H1 (cell line): ENCODE results near the gene OR11H7. TPM values are rescaled to one million over a fixed set of nuclear protein-coding genes. Genes with fewer than 3 reads are reported as not detected.

Experiments used
- CTCF ChIA-PET: fragments of 300-600 bp; sonication (Branson Sonifier 250); formaldehyde crosslinking; loops from one replicate; lab custom pipeline; 2021; ENCODE audit not compliant: partially characterized antibody; lab: Charles Lee
- POLR2A ChIA-PET: fragments of 300-600 bp; sonication (Branson Sonifier 250); formaldehyde crosslinking; loops from one replicate; lab custom pipeline; 2021; ENCODE audit warnings: inconsistent platforms; ENCODE audit not compliant: partially characterized antibody; lab: Charles Lee
- DNase-seq, 2 experiments: peaks; one replicate each; pipeline versions ENCODE4 v3.0.0 to v3.0.0-alpha.2; 2010 to 2022; ENCODE audit warnings: low spot score in 2 of 2, low read depth in 1 of 2, mixed read lengths in 1 of 2
- FAIRE-seq: peaks from 2 replicates; lab custom pipeline; 2011; peaks lifted over from hg19 to GRCh38; lab: Jason Lieb, UNC
- H2AFZ ChIP-seq: 2 replicates; pipeline ENCODE4 v1.8.1; 2012; ENCODE audit warnings: low read length, inconsistent platforms
- H2AK5ac ChIP-seq: 2 replicates; pipeline ENCODE4 v1.6.1; 2013; ENCODE audit warnings: low read depth, low read length
- H2BK120ac ChIP-seq: replicated peaks from 2 replicates; pipeline ENCODE3; 2013; ENCODE audit warnings: low read depth, low read length, inconsistent platforms
- H2BK12ac ChIP-seq: 2 replicates; pipeline ENCODE4 v1.6.1; 2013; ENCODE audit warnings: low read depth, low read length
- H2BK15ac ChIP-seq: 2 replicates; pipeline ENCODE4 v1.6.1; 2013; ENCODE audit warnings: low read length
- H2BK20ac ChIP-seq: 2 replicates; pipeline ENCODE4 v1.6.1; 2013; ENCODE audit warnings: low read length
- H2BK5ac ChIP-seq: 2 replicates; pipeline ENCODE4 v1.6.1; 2013; ENCODE audit warnings: low read depth, low read length
- H3K14ac ChIP-seq: 2 replicates; pipeline ENCODE4 v1.6.1; 2013; ENCODE audit warnings: inconsistent platforms; ENCODE audit not compliant: insufficient read length
- H3K18ac ChIP-seq: 2 replicates; pipeline ENCODE4 v1.6.1; 2013; ENCODE audit warnings: low read length; ENCODE audit errors: extremely low read depth
- H3K23ac ChIP-seq: 2 replicates; pipeline ENCODE4 v1.6.1; 2013; ENCODE audit warnings: inconsistent platforms; ENCODE audit not compliant: insufficient read length
- H3K23me2 ChIP-seq: 2 replicates; pipeline ENCODE4 v1.6.1; 2013; ENCODE audit warnings: low read depth, low read length
- H3K27ac ChIP-seq: 2 replicates; pipeline ENCODE4 v1.6.1; 2011; ENCODE audit warnings: low read depth, low read length, inconsistent platforms
- H3K27me3 ChIP-seq, 4 experiments: replicated peaks in 1 of 4; 1 replicate in 1 of 4; 2 replicates in 3 of 4; pipeline versions ENCODE4 v1.6.1 to v1.8.1; 2011 to 2013; ENCODE audit warnings: low read length in 3 of 4, mild to moderate bottlenecking in 3 of 4, inconsistent platforms in 2 of 4, mixed read lengths in 2 of 4, moderate library complexity in 1 of 4; ENCODE audit not compliant: control insufficient read depth in 3 of 4, insufficient read depth in 3 of 4; ENCODE audit errors: extremely low read depth in 1 of 4
- H3K36me3 ChIP-seq, 4 experiments: 2 replicates each; pipeline versions ENCODE4 v1.6.1 to v1.8.1; 2011 to 2013; ENCODE audit warnings: mild to moderate bottlenecking in 4 of 4, low read length in 3 of 4, moderate library complexity in 2 of 4, control low read depth in 1 of 4, inconsistent platforms in 1 of 4; ENCODE audit not compliant: insufficient read depth in 4 of 4, control insufficient read depth in 2 of 4
- H3K4ac ChIP-seq: replicated peaks from 2 replicates; pipeline ENCODE3; 2013; ENCODE audit warnings: low read length, low read depth, mixed read lengths, inconsistent platforms; ENCODE audit not compliant: insufficient read length
- H3K4me1 ChIP-seq, 4 experiments: replicated peaks in 1 of 4; 1 replicate in 1 of 4; 2 replicates in 3 of 4; pipeline versions ENCODE4 v1.6.1 to v1.8.1; 2011 to 2013; ENCODE audit warnings: low read length in 3 of 4, inconsistent platforms in 2 of 4, mixed read lengths in 1 of 4; ENCODE audit not compliant: insufficient read depth in 4 of 4, control insufficient read depth in 3 of 4
- H3K4me2 ChIP-seq, 2 experiments: 2 replicates each; pipeline versions ENCODE4 v1.6.1 to v1.8.1; 2011 to 2013; ENCODE audit warnings: low read depth in 2 of 2, low read length in 2 of 2, control low read depth in 1 of 2, inconsistent platforms in 1 of 2, mild to moderate bottlenecking in 1 of 2; ENCODE audit not compliant: insufficient read depth in 1 of 2
- H3K4me3 ChIP-seq, 4 experiments: fragments of 200-600, 300-600 bp in 1 of 4; sonication (generic), shearing (Covaris generic), sonication (Bioruptor Twin) in 1 of 4; 2 replicates each; pipeline versions ENCODE4 v1.5.1 to v1.8.1; 2011 to 2016; ENCODE audit warnings: low read length in 4 of 4, low read depth in 3 of 4, control low read depth in 2 of 4, inconsistent platforms in 2 of 4, mild to moderate bottlenecking in 2 of 4, mixed read lengths in 1 of 4, moderate library complexity in 1 of 4; ENCODE audit not compliant: insufficient read depth in 2 of 4; ENCODE audit errors: extremely low read depth in 1 of 4
- H3K56ac ChIP-seq: replicated peaks from 2 replicates; pipeline ENCODE3; 2013; ENCODE audit warnings: low read depth, mild to moderate bottlenecking, mixed read lengths, low read length, inconsistent platforms; ENCODE audit not compliant: insufficient read length
- H3K79me1 ChIP-seq: 2 replicates; pipeline ENCODE4 v1.6.1; 2013; ENCODE audit warnings: low read depth, low read length, control low read depth
- H3K79me2 ChIP-seq, 2 experiments: 2 replicates each; pipeline versions ENCODE4 v1.6.1 to v1.8.1; 2012 to 2013; ENCODE audit warnings: low read length in 2 of 2, mild to moderate bottlenecking in 2 of 2, inconsistent platforms in 1 of 2; ENCODE audit not compliant: insufficient read depth in 2 of 2, control insufficient read depth in 1 of 2
- H3K9ac ChIP-seq, 4 experiments: replicated peaks in 1 of 4; 1 replicate in 1 of 4; 2 replicates in 3 of 4; pipeline versions ENCODE4 v1.6.1 to v1.8.1; 2011 to 2013; ENCODE audit warnings: low read depth in 3 of 4, low read length in 3 of 4, control low read depth in 2 of 4, mild to moderate bottlenecking in 2 of 4, moderate library complexity in 2 of 4, inconsistent platforms in 1 of 4; ENCODE audit errors: extremely low read depth in 1 of 4
- H3K9me3 ChIP-seq, 2 experiments: 2 replicates each; pipeline versions ENCODE4 v1.6.1 to v1.8.1; 2012 to 2013; ENCODE audit warnings: mild to moderate bottlenecking in 2 of 2, moderate library complexity in 2 of 2, control low read depth in 1 of 2, inconsistent platforms in 1 of 2, low read depth in 1 of 2, low read length in 1 of 2, mixed read lengths in 1 of 2; ENCODE audit not compliant: insufficient read depth in 2 of 2
- H4K20me1 ChIP-seq, 2 experiments: replicated peaks in 1 of 2; 2 replicates each; pipeline versions ENCODE3 to v1.8.1; 2011 to 2013; ENCODE audit warnings: inconsistent platforms in 2 of 2, low read length in 2 of 2, mild to moderate bottlenecking in 1 of 2; ENCODE audit not compliant: insufficient read depth in 2 of 2, control insufficient read depth in 1 of 2
- H4K5ac ChIP-seq: 2 replicates; pipeline ENCODE4 v1.6.1; 2013; ENCODE audit warnings: low read length, low read depth, mixed read lengths, inconsistent platforms; ENCODE audit not compliant: insufficient read length
- H4K8ac ChIP-seq: 2 replicates; pipeline ENCODE4 v1.8.0; 2013; ENCODE audit warnings: mild to moderate bottlenecking, moderate library complexity, low read length, inconsistent platforms; ENCODE audit not compliant: insufficient read depth; ENCODE audit errors: extremely low read depth
- H4K91ac ChIP-seq: replicated peaks from 2 replicates; pipeline ENCODE3; 2013; ENCODE audit warnings: low read length, mixed read lengths, inconsistent platforms; ENCODE audit not compliant: insufficient read length
- ASH2L ChIP-seq: fragments of 200-600, 300-600 bp; sonication (generic); IDR thresholded peaks from one replicate; pipeline ENCODE4 v1.7.1; 2017; ENCODE audit warnings: low read length
- BCL11A ChIP-seq, 2 experiments: IDR thresholded peaks; one replicate each; pipeline ENCODE4 v1.6.1; 2011; ENCODE audit warnings: low read depth in 2 of 2, low read length in 2 of 2, mild to moderate bottlenecking in 2 of 2
- CEBPB ChIP-seq: IDR thresholded peaks from 2 replicates; pipeline ENCODE4 v1.6.1; 2012; ENCODE audit warnings: low read depth, low read length
- CHD1 ChIP-seq: IDR thresholded peaks from 2 replicates; pipeline ENCODE4 v1.6.1; 2012; ENCODE audit warnings: low read depth, low read length, improper control_type of control experiment
- HDAC6 ChIP-seq: IDR thresholded peaks from one replicate; pipeline ENCODE4 v1.7.1; 2012; ENCODE audit warnings: low read depth, mild to moderate bottlenecking, inconsistent platforms, low read length, moderate library complexity
- JUN ChIP-seq: IDR thresholded peaks from 2 replicates; pipeline ENCODE4 v1.6.1; 2011; ENCODE audit warnings: low read depth, mild to moderate bottlenecking, improper control_type of control experiment, low read length
- MAFK ChIP-seq: IDR thresholded peaks from 2 replicates; pipeline ENCODE4 v1.6.1; 2012; ENCODE audit warnings: low read depth, mild to moderate bottlenecking, improper control_type of control experiment, low read length
- POLR2A ChIP-seq, 2 experiments: IDR thresholded peaks; 1 replicate in 1 of 2; 2 replicates in 1 of 2; pipeline ENCODE4 v1.6.1; 2011; ENCODE audit warnings: low read depth in 2 of 2, low read length in 2 of 2, mild to moderate bottlenecking in 2 of 2; ENCODE audit errors: control extremely low read depth in 1 of 2
- SP2 ChIP-seq: IDR thresholded peaks from 2 replicates; pipeline ENCODE4 v1.6.1; 2012; ENCODE audit warnings: mild to moderate bottlenecking, low read length, inconsistent platforms
- SP4 ChIP-seq: IDR thresholded peaks from 2 replicates; pipeline ENCODE4 v1.6.1; 2012; ENCODE audit warnings: low read length, inconsistent platforms
- TBP ChIP-seq: IDR thresholded peaks from 2 replicates; pipeline ENCODE4 v1.6.1; 2011; ENCODE audit warnings: low read depth, low read length, improper control_type of control experiment
- TCF12 ChIP-seq: IDR thresholded peaks from 2 replicates; pipeline ENCODE4 v1.6.1; 2011; ENCODE audit warnings: low read depth, mild to moderate bottlenecking, low read length
- TEAD4 ChIP-seq: IDR thresholded peaks from 2 replicates; pipeline ENCODE4 v1.6.1; 2012; ENCODE audit warnings: low read depth, low read length, inconsistent platforms, mixed read lengths
- WGBS, 2 experiments: shearing (Covaris generic) in 1 of 2; methylation state at CpG; one replicate each; pipeline versions ENCODE4 v1.1.6 to v1.1.7; 2013 to 2015; ENCODE audit warnings: low lambda C conversion rate in 2 of 2, mixed read lengths in 2 of 2, inconsistent platforms in 1 of 2, low coverage in 1 of 2, missing lambda C conversion rate in 1 of 2; ENCODE audit not compliant: insufficient replicate concordance in 2 of 2, insufficient coverage in 1 of 2, insufficient read length in 1 of 2; ENCODE audit errors: extremely low coverage in 1 of 2, missing lambda C conversion rate in 1 of 2; 5-methylcytosine and 5-hydroxymethylcytosine counted together
- polyA plus RNA-seq, 7 experiments: library from polyadenylated mRNA; depleted of rRNA in 3 of 7; stranded (reverse) in 5 of 7; unstranded in 2 of 7; fragments of >200 nt in 5 of 7; fragments of 200-250 nt in 2 of 7; gene quantifications; 1 replicate in 5 of 7; 2 replicates in 1 of 7; 4 replicates in 1 of 7; pipeline versions ENCODE4 v1.2.1 to v1.2.3, GENCODE V29; 2011 to 2013; ENCODE audit warnings: missing spikeins in 2 of 7, mixed read lengths in 2 of 7
- total RNA-seq: library from RNA; stranded (reverse); fragmentation: NEBNext Ultra II Directional; extraction: Animal tissue kit (Norgen Biotek cat#: 25700); gene quantifications from 2 replicates; pipeline ENCODE4 v1.2.1, GENCODE V29; 2021

Gene OR11H7
- total and polyA plus RNA-seq, 2 of the 8 experiments (the other 6 are each of a cell fraction or from before 2014, with no cell fraction given), result not detected

DNA sequence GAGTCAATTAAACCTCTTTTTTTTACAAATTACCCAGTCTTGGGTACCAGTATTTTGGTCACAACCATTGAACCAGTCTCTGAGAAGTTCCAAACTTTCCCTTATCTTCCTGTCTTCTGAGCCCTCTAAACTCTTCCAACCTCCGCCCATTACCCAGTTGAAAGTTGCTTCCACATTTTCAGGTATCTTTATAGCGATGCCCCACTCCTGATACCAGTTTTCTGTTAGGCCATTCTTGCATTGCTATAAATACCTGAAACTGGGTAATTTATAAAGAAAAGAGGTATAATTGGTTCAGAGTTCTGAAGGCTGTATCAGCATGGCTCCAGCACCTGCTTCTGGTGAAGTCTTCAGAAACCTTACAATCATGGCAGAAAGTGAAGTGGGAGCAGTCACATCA, 45.3 kb downstream of the OR11H7 start:
- Histone ChIP-seq H3K9ac (no peak overlapping the region), H3K79me2 (no peaks in the 10 kb centered on the region), H3K4me1 (no peaks in the 10 kb centered on the region), H3K18ac (no peak overlapping the region), H3K27me3 (no peaks in the 10 kb centered on the region), H2AFZ (no peak overlapping the region), H4K91ac (no peak overlapping the region), H3K23me2 (no peaks in the 10 kb centered on the region), H2BK15ac (no peak overlapping the region), H2BK20ac (no peak overlapping the region), H3K56ac (no peak overlapping the region), H3K4me3 (no peak overlapping the region), H2BK12ac (no peak overlapping the region), H3K23ac (no peak overlapping the region), H2BK120ac (no peak overlapping the region), H3K4ac (no peak overlapping the region), H4K8ac (no peak overlapping the region), H4K20me1 (no peaks in the 10 kb centered on the region), H3K9me3 (peaks cover 22 to 24% of the 10 kb centered on the region in 2 experiments; a peak in 3 of 4 replicates), H3K36me3 (no peaks in the 10 kb centered on the region), H3K79me1 (no peaks in the 10 kb centered on the region), H2AK5ac (no peak overlapping the region), H3K27ac (no peak overlapping the region), H4K5ac (no peak overlapping the region), H2BK5ac (no peak overlapping the region), H3K14ac (no peak overlapping the region), H3K4me2 (no peak overlapping the region)
- CTCF ChIA-PET, result no interaction called here
- TF ChIP-seq TBP (no peak), ASH2L (no peak), TCF12 (no peak), SP4 (no peak), TEAD4 (no peak), CEBPB (no peak), HDAC6 (no peak), MAFK (no peak), SP2 (no peak), CHD1 (no peak), BCL11A (IDR thresholded peaks at IDR 0.05; ENCODE audit: low read depth in 2 of 2, low read length in 2 of 2) (no peak), JUN (no peak), POLR2A (IDR thresholded peaks at IDR 0.05; ENCODE audit: control extremely low read depth in 1 of 2, low read depth in 2 of 2, low read length in 2 of 2) (no peak)
- DNase-seq (no peak), FAIRE-seq (no peak)
- POLR2A ChIA-PET, result no interaction called here
- 100% methylated on average over 2 of the region's 2 CpGs; no CpG with 5 or more reads in 1 of the 2 experiments for WGBS, 2 experiments
